Ovary (tissue), 9 donors: Measurements from ENCODE around the gene TNFRSF6B. TPM values are rescaled to one million over a fixed set of nuclear protein-coding genes. Genes with fewer than 3 reads are reported as not detected.
"Not testable (repeated sequence)": the region's sequence is repeated elsewhere in the genome, so short reads cannot be mapped to it uniquely, and the experiment has no call there.

Experiments
- DNase-seq, 5 donors: peaks; one replicate each; pipeline ENCODE4 v3.0.0-alpha.2; 2019 to 2020
- H3K27ac ChIP-seq, 2 donors: fragments of 200-600 bp; one replicate each; pipeline versions ENCODE4 v1.5.1 to v1.8.0; 2019 to 2022
- H3K27me3 ChIP-seq: fragments of 200-600 bp; one replicate; pipeline ENCODE4 v1.8.0; 2022
- H3K36me3 ChIP-seq: fragments of 200-600 bp; sonication (generic); one replicate; pipeline ENCODE4 v1.5.1; 2019
- H3K4me1 ChIP-seq: one replicate; pipeline ENCODE4 v1.8.1; 2013; ENCODE audit warnings: mild to moderate bottlenecking, moderate library complexity; ENCODE audit not compliant: insufficient read depth
- H3K4me3 ChIP-seq: fragments of 200-600 bp; sonication (generic); one replicate; pipeline ENCODE4 v1.5.1; 2017
- H3K9me3 ChIP-seq, 2 donors: fragments of 200-600 bp in 1 of 2; sonication (generic) in 1 of 2; one replicate each; pipeline versions ENCODE4 v1.5.1 to v1.8.1; 2013 to 2019; ENCODE audit warnings: mild to moderate bottlenecking in 1 of 2, moderate library complexity in 1 of 2
- EP300 ChIP-seq: sonication (generic); formaldehyde crosslinking; IDR thresholded peaks from one replicate; pipeline ENCODE4 v1.6.1; 2017; ENCODE audit warnings: antibody characterized with exemption
- POLR2A ChIP-seq: fragments of 450-650 bp; IDR thresholded peaks from one replicate; pipeline ENCODE4 v1.6.1; 2017; ENCODE audit warnings: antibody characterized with exemption, mild to moderate bottlenecking, moderate library complexity
- WGBS, 3 donors: extraction: QIAGEN DNeasy Blood & Tissue Kit in 1 of 3; methylation state at CpG; one replicate each; pipeline versions ENCODE4 v1.1.5 to v1.1.7; 2013 to 2017; 5-methylcytosine and 5-hydroxymethylcytosine counted together
- intact Hi-C, 4 donors: fragments of 100-400 bp; cut with DNase I; formaldehyde crosslinking; loops; one replicate each; pipeline versions ENCODE4 v1.11.0 to v1.15.1; 2022 to 2023
- polyA plus RNA-seq, 2 donors: library from polyadenylated mRNA; stranded (reverse); fragments of 200-250 nt in 1 of 2; fragments of 350-450 nt in 1 of 2; fragmentation: Illumina TruSeq in 1 of 2; extraction: RNeasy Lipid Tissue Mini Kit (QIAGEN cat#74804) in 1 of 2; gene quantifications; one replicate each; pipeline ENCODE4 v1.2.3, GENCODE V29; 2013 to 2014
- total RNA-seq, 7 donors: library from RNA; depleted of rRNA in 2 of 7; stranded (reverse); fragments of >200 nt in 2 of 7; fragmentation: NEBNext Ultra II Directional in 3 of 7; extraction: Animal tissue kit (Norgen Biotek cat#: 25700) in 3 of 7; gene quantifications; one replicate each; pipeline versions ENCODE4 v1.1.0 to v1.2.4, GENCODE V29; 2016 to 2023
- TF ChIP-seq, protein P1 (sequence below), 3 donors: fragments of 450-650 bp in 2 of 3; fragments of 200-600 bp in 1 of 3; IDR thresholded peaks; one replicate each; pipeline versions ENCODE4 v1.5.1 to v1.8.0; 2016 to 2022; ENCODE audit warnings: antibody characterized with exemption in 3 of 3, mild to moderate bottlenecking in 1 of 3
- donor health status: DM: no; HTN: no; CAD: no; lungs with moderate emphysema.
- donor health status: DM: no; HTN: no; CAD: no.
- donor health status: Bipolar disorder and iron deficiency.
- donor health status: DM: yes; HTN: yes; CAD: no.
- donor health status: DM: no; HTN: no; CAD: no.
- donor health status: DM: yes; HTN: yes; CAD: no.

The TNFRSF6B gene
- total and polyA plus RNA-seq, 9 donors: 2.0 to 7.0 (median 4.2) TPM; not detected in 1

DNA sequence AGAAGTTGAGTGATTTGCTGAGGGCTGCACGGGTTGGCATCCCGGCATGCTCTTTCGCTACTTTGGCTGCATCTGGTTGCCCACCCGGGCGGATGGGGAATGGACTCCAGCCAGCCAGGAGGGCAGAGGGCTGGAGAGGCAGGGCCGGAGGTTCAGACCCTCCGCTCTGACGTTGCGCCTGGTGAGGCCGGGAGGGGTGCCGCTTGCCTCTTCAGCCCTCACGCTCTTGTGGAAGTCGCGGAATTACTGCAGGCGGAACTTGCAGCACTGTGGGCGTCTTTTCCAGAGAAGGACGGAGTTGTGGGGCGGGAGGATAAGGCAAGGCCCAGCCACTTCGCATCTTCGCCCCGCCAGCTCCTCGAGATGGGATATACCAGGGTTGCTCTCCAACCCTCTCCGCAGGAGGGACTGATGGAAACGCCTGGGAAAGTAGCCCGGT is 37.7 kb upstream of the TNFRSF6B start:
- TF ChIP-seq, protein P1, sequence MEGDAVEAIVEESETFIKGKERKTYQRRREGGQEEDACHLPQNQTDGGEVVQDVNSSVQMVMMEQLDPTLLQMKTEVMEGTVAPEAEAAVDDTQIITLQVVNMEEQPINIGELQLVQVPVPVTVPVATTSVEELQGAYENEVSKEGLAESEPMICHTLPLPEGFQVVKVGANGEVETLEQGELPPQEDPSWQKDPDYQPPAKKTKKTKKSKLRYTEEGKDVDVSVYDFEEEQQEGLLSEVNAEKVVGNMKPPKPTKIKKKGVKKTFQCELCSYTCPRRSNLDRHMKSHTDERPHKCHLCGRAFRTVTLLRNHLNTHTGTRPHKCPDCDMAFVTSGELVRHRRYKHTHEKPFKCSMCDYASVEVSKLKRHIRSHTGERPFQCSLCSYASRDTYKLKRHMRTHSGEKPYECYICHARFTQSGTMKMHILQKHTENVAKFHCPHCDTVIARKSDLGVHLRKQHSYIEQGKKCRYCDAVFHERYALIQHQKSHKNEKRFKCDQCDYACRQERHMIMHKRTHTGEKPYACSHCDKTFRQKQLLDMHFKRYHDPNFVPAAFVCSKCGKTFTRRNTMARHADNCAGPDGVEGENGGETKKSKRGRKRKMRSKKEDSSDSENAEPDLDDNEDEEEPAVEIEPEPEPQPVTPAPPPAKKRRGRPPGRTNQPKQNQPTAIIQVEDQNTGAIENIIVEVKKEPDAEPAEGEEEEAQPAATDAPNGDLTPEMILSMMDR (IDR thresholded peaks at IDR 0.05): no peak
- no peak for TF ChIP-seq POLR2A
- TF ChIP-seq EP300: no peak
- Histone ChIP-seq H3K36me3 (no peaks in the 10 kb centered on the region), H3K27me3 (no peaks in the 10 kb centered on the region), H3K4me3 (peak overlapping the region; percentile 68), H3K9me3 (no peaks in the 10 kb centered on the region), H3K4me1 (peaks cover 10% of the 10 kb centered on the region), H3K27ac (peak overlapping the region in 1 of 2 donors; percentile 88)
- 1 to 2% (median 2%) methylated on average over 20 to 25 of the region's 25 CpGs for WGBS, 3 donors
- DNase-seq: no peak
- intact Hi-C loops: no loop called here

DNA sequence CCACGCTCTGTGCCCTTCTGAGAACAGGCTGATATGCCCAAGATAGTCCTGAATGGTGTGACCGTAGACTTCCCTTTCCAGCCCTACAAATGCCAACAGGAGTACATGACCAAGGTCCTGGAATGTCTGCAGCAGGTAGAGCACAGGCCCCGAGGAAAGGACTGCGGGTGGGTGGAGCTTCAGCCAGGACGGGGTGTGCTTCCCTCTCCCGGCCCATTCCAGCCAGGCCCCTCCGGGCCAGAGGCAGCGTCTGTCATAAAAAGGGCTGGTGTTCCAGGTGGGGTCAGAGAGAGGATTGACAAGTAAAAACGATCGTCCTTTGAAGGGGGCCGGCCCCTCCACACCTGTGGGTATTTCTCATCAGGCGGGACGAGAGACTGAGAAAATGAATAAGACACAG is 37.1 kb upstream of the TNFRSF6B start:
- no peaks in the 10 kb centered on the region for H3K9me3 ChIP-seq
- peak overlapping the region; percentile 68 for H3K4me3 ChIP-seq
- WGBS, 3 donors: 52 to 61% (median 52%) methylated on average over 13 of the region's 13 CpGs
- H3K36me3 ChIP-seq: no peaks in the 10 kb centered on the region
- H3K4me1 ChIP-seq: peaks cover 10% of the 10 kb centered on the region
- intact Hi-C loops: no loop called here
- DNase-seq: peak in 2 of 5 donors; percentile 30 to 47
- TF ChIP-seq POLR2A (no peak), EP300 (no peak)
- TF ChIP-seq, protein P1 (IDR thresholded peaks at IDR 0.05): no peak
- no peak overlapping the region for H3K27ac ChIP-seq
- no peaks in the 10 kb centered on the region for H3K27me3 ChIP-seq

DNA sequence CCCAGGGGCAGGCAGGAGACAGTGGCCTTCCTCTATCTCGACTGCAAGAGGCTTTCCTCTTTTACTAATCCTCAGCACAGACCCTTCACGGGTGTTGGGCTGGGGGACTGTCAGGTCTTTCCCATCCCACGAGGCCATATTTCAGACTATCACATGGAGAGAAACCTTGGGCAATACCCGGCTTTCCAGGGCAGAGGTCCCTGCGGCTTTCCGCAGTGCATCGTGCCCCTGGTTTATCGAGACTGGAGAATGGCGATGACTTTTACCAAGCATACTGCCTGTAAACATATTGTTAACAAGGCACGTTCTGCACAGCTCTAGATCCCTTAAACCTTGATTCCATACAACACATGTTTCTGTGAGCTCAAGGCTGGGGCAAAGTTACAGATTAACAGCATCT is 36.3 kb upstream of the TNFRSF6B start:
- H3K9me3 ChIP-seq, H3K4me3 ChIP-seq, H3K36me3 ChIP-seq, H3K27ac ChIP-seq, H3K27me3 ChIP-seq, intact Hi-C loops, DNase-seq, H3K4me1 ChIP-seq: not testable (repeated sequence)
- 77 to 87% (median 87%) methylated on average over 10 of the region's 10 CpGs for WGBS, 3 donors

DNA sequence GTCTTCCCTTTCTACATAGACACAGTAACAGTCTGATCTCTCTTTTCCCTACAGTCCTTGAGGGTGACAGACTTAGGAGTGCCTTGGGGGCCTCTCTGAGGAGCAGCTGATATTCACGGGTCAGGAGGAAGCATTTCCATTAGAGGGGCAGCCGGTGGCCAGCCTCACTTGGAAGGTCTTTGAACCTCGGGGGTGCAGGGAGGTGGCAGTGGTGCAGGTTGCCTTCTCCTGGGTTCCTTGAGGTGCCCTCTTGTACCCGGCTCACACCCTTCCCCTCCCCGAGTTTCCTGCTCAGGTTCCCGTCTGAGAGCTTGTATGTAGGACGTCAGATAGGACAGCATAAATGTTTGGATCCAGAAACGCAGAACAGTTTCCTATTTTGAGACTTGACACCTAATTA is 35.8 kb upstream of the TNFRSF6B start:
- intact Hi-C loops: no loop called here
- Histone ChIP-seq H3K27me3 (no peaks in the 10 kb centered on the region), H3K36me3 (no peaks in the 10 kb centered on the region)

DNA sequence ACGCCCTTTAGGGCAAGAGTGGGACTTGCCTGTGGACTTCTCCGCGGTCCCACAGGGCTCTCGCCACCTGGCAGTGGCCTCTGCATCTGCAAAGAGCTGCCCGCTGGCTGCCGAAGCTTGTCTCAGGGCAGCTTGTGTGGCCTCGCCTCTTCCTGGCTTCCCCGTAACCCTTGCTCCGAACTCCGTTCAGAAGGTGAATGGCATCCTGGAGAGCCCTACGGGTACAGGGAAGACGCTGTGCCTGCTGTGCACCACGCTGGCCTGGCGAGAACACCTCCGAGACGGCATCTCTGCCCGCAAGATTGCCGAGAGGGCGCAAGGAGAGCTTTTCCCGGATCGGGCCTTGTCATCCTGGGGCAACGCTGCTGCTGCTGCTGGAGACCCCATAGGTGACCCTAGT is 35.3 kb upstream of the TNFRSF6B start:
- Histone ChIP-seq H3K27ac (no peak overlapping the region), H3K36me3 (no peaks in the 10 kb centered on the region), H3K4me1 (peaks cover 10% of the 10 kb centered on the region), H3K4me3 (no peak overlapping the region), H3K9me3 (no peaks in the 10 kb centered on the region), H3K27me3 (no peaks in the 10 kb centered on the region)
- 95% methylated on average over 22 of the region's 22 CpGs for WGBS, 3 donors
- TF ChIP-seq, protein P1 (IDR thresholded peaks at IDR 0.05): no peak
- no peak for TF ChIP-seq POLR2A
- TF ChIP-seq EP300: no peak
- intact Hi-C loops: no loop called here
- peak in 2 of 5 donors; percentile 28 to 40 for DNase-seq

More for the DNA sequence above, 35.8 kb upstream of the TNFRSF6B start:
- H3K9me3 ChIP-seq: no peaks in the 10 kb centered on the region
- no peak for DNase-seq
- TF ChIP-seq, protein P1 (IDR thresholded peaks at IDR 0.05): no peak
- no peak for TF ChIP-seq POLR2A
- no peak for TF ChIP-seq EP300
- 79 to 90% (median 83%) methylated on average over 8 of the region's 8 CpGs for WGBS, 3 donors
- H3K4me1 ChIP-seq: peaks cover 10% of the 10 kb centered on the region
- H3K4me3 ChIP-seq: no peak overlapping the region
- H3K27ac ChIP-seq: no peak overlapping the region
